Measurements from ENCODE around the gene SPNS2.

SPNS2 gene

DNA sequence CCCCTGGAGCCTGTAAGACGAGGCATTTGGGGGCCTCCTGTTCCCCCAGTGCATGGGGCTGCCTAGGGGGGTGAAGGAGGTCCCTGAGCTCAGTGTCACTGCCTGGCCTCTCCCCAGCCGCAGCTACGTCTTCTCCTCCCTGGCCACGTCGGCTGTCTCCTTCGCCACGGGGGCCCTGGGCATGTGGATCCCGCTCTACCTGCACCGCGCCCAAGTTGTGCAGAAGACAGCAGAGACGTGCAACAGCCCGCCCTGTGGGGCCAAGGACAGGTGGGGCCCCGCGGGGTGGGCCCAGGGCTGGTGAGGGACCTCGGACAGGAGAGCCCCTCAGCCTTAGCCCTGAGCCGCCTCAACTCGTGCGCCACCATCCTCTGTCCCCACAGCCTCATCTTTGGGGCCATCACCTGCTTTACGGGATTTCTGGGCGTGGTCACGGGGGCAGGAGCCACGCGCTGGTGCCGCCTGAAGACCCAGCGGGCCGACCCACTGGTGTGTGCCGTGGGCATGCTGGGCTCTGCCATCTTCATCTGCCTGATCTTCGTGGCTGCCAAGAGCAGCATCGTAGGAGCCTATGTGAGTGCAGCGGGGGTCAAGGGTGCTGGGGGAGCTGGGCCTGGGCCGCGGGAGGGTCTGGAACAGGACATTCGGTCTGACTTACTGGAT is 34.3 kb downstream of the SPNS2 start:
- DNase-seq = no peak
- Mint-ChIP-seq H3K4me1 (ENCODE audit: low read depth) (peaks cover 2% of the 10 kb centered on the region), H3K36me3 (ENCODE audit: low read depth) (peaks cover 13% of the 10 kb centered on the region), H3K9me3 (no peaks in the 10 kb centered on the region), H3K27ac (peak overlapping the region; percentile 30), H3K4me3 (no peak overlapping the region), H3K27me3 (peaks cover 4% of the 10 kb centered on the region)

DNA sequence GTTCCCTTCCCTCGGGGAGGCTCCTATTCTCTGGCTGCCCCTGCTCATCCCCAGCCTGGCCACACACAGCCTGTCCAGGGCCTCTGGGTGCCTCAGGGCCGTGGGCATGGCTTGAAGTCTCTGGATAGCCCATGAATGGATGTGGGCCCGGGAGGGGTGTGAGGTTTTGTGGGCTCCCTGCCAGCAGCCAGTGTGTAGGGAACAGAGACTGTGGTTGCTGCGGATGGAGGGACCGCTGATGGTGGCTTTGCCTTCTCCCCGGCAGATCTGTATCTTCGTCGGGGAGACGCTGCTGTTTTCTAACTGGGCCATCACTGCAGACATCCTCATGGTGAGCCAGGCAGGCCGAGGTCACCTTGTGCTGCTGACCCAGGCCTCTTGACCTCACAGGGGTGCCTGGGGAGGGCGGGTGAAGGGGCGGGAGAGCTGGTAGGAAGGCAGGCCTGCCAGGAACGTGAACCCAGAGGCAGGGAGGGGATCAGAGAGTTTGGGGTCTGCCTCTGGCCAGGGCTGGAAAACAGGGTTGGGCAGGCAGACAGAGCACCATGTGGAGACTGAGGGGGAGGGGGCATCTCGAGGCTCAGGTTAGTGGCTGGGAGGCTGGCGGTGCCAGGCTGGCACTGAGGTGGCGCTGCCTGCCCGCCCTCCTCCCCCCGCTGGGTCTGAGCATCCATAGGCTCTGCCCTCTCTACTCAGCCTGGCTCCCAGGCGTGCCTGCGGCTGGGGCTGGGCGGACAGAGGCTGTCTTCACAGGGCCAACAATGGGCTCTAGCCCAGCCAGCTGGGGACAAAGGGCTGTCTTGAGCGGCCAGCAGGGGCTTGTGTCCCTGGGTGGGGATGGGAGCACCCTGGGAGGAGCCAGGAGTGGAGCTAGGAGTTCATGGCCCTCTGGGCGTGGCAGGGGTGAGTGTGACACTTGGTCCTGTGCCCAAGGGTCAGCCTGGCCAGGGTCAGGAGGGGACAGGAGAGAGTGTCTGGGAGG is 35.1 kb downstream of the SPNS2 start:
- peak; percentile 47 for DNase-seq
- Mint-ChIP-seq H3K36me3 (ENCODE audit: low read depth) (peaks cover 21% of the 10 kb centered on the region), H3K4me1 (ENCODE audit: low read depth) (peaks cover 2% of the 10 kb centered on the region), H3K4me3 (no peak overlapping the region), H3K27me3 (peaks cover 4% of the 10 kb centered on the region), H3K27ac (peak overlapping the region; percentile 79), H3K9me3 (no peaks in the 10 kb centered on the region)

DNA sequence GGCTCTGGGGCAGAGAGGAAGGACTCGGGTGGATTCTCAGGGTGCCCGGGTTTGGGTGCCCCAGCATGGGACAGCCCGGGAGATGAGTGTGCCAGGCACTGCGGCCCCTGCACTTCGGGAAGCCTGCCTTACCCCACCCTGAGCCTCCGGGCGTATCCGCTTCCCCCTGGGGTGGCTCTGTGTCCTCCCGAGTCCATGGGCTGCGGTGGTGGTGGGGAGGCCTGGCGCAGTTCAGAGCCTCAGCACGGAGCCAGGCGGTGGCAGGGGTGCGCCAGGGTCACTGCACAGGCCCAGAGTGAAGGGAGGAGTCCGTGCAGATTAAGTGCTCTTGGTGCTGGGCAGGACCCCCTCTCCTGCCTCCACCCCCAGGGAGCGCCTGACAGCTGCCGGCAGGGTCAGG is 35.8 kb downstream of the SPNS2 start:
- H3K36me3 Mint-ChIP-seq (ENCODE audit: low read depth) = peaks cover 28% of the 10 kb centered on the region
- H3K27ac Mint-ChIP-seq = peak overlapping the region; percentile 79
- DNase-seq = no peak
- H3K4me3 Mint-ChIP-seq = no peak overlapping the region
- no peaks in the 10 kb centered on the region for H3K9me3 Mint-ChIP-seq
- H3K27me3 Mint-ChIP-seq = peaks cover 4% of the 10 kb centered on the region
- peaks cover 2% of the 10 kb centered on the region for H3K4me1 Mint-ChIP-seq (ENCODE audit: low read depth)

DNA sequence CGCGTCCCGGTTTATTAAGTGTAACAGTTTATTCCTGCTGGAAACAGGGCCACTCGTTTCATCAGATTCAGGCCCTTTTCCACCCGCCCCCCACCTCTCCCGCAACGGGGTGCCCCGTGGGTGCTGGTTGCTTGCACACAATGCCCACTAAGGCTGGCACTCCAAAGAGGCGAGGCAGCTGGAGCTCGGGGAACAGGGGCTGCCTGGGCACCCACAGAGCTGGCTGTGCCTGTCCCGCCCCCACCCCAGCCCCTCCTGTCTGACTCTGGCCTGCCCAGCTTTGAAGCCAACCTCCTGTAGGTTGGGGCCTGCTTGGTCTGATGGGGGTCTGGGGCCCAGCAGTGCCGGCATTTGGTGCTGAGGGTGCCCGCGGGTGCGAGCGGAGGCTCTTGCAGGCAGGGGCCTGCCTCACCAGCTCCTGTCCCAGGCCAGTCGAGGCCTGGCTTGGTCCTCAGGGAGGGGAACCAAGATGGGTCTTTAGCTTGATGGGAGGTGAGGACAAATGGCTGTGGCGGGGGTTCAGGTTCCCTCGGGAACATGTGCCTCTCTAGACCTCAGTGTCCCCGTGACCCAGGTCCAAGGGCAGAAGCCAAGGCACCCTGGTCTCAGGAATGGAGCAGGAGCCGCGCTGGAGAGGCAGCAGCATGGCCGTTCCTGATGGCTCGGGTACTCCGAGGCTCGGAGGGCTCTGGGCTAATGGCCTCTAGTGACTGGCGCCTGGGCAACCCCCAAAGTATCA is 36.4 kb downstream of the SPNS2 start:
- H3K4me1 Mint-ChIP-seq (ENCODE audit: low read depth) = peaks cover 2% of the 10 kb centered on the region
- no peak overlapping the region for H3K27ac Mint-ChIP-seq
- peak; percentile 44 for DNase-seq
- peaks cover 4% of the 10 kb centered on the region for H3K27me3 Mint-ChIP-seq
- H3K9me3 Mint-ChIP-seq = no peaks in the 10 kb centered on the region
- H3K36me3 Mint-ChIP-seq (ENCODE audit: low read depth) = peaks cover 34% of the 10 kb centered on the region
- H3K4me3 Mint-ChIP-seq = no peak overlapping the region

DNA sequence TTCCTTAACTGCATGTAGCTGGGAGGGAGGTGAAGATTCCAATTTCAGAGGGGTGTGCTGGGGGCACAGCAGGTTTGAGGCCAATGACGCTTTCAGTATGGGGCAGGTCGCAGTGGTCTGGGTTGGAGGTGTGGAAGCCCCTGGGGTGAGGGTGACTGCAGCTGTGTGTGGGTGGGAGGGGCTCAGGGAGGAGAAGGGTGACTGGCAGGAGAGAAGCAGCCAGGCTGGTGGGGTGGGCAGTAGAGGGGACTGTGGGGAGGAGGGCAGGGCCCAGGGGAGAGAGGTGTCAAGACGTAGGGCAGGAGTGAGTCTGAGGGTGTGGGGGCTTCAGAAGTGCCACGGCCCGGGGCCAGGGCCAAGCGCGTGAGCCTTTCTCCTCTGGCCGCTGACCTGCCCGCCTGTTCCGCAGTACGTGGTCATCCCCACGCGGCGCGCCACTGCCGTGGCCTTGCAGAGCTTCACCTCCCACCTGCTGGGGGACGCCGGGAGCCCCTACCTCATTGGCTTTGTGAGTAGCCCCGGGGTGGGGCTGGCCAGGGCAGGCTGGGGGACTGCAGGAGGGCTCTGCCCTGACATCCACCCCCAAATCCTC is 37.1 kb downstream of the SPNS2 start:
- Mint-ChIP-seq H3K27ac (no peak overlapping the region), H3K4me3 (no peak overlapping the region), H3K27me3 (peaks cover 4% of the 10 kb centered on the region), H3K9me3 (no peaks in the 10 kb centered on the region), H3K36me3 (ENCODE audit: low read depth) (peaks cover 41% of the 10 kb centered on the region), H3K4me1 (ENCODE audit: low read depth) (peaks cover 2% of the 10 kb centered on the region)
- peak; percentile 38 for DNase-seq

DNA sequence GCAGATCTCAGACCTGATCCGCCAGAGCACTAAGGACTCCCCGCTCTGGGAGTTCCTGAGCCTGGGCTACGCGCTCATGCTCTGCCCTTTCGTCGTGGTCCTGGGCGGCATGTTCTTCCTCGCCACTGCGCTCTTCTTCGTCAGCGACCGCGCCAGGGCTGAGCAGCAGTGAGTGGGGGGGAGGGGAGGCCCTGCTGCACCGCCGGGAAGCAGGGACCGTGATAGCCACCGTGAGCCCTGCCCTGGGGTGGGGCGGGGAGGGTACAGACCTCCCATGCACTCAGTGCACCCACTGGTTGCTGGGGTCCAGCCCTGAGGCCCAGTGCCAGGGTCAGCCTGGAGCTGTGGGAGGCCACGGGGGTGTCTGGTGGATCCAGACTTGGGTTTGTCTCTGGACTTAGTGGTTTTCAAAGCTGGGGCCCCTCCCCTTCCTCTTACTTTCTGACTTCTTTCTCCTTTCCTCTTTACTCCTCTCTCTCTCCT is 37.6 kb downstream of the SPNS2 start:
- H3K36me3 Mint-ChIP-seq (ENCODE audit: low read depth) = peaks cover 46% of the 10 kb centered on the region
- peaks cover 2% of the 10 kb centered on the region for H3K4me1 Mint-ChIP-seq (ENCODE audit: low read depth)
- H3K27me3 Mint-ChIP-seq = peaks cover 4% of the 10 kb centered on the region
- no peak overlapping the region for H3K27ac Mint-ChIP-seq
- no peaks in the 10 kb centered on the region for H3K9me3 Mint-ChIP-seq
- peak; percentile 47 for DNase-seq
- no peak overlapping the region for H3K4me3 Mint-ChIP-seq

DNA sequence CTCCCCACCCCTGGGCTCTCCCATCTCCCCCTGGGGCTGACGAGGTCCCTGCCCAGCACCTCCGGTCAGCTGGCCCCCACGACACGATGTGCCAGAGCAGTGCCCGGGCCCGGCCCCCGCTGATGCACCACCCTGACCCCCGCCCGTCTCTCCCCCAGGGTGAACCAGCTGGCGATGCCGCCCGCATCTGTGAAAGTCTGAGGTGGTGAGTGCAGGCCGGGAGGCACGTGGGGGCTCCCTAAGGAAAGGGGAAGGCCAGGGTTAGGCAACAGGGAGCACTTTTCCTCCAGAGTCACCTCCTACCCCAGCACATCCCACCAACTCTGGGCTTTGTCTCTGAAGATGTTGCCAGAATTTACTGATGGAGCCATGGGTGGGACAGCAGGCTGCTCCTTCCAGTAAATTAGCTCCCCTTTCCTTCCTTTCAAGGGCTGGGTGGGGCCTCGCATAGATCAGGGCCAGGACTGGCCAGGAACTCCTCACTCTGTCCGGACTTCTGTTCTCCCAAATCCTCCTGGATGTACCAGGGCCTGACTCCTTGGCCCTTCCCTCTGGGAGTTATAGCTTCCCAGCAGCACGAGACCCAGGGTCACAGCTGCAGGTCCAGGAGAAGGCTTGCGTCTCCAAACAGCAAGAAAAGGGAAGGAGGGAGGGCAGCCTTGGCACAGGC is 38.2 kb downstream of the SPNS2 start:
- peak overlapping the region; percentile 40 for H3K27ac Mint-ChIP-seq
- DNase-seq = no peak
- no peaks in the 10 kb centered on the region for H3K9me3 Mint-ChIP-seq
- peaks cover 2% of the 10 kb centered on the region for H3K4me1 Mint-ChIP-seq (ENCODE audit: low read depth)
- H3K4me3 Mint-ChIP-seq = no peak overlapping the region
- H3K27me3 Mint-ChIP-seq = peaks cover 4% of the 10 kb centered on the region
- peaks cover 52% of the 10 kb centered on the region for H3K36me3 Mint-ChIP-seq (ENCODE audit: low read depth)

DNA sequence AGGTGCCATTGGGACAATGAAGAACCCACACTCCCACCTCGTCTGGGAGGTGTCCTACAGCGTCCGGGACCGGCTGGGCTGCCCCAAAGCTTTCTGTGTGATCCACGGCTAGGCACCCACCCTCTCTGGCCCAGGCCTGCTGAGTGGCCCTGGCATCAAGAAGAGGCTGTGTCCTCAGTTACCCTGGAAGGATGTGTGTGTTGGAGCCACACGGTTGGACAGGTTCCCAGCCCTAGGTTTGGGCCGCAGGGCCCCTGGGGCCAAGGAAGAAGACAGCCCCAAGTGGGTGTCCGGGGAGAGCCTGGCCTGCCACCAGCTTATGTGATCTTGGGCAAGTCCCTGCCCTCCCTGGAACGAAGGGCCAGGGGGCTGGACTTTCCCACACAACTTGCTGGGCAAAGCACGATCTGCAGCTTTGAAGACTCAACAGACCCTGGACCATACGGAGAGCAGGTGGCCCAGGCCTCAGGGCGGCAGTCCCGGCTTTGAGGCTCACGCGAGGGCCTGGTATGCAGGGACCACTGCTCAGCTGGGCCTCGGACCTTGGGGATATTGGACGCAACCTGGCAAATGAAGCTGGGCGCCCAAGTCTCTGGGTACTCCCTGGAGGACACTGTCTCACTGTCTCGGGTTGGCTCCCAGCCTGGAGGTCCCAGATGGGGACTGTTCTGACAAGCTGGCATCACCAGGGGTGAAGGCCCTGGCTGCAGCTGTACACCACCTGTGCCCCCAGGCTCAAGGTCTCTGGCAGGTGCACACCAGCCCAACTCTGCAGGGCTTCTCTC is 39.0 kb downstream of the SPNS2 start:
- DNase-seq = no peak
- Mint-ChIP-seq H3K9me3 (no peaks in the 10 kb centered on the region), H3K36me3 (ENCODE audit: low read depth) (peaks cover 60% of the 10 kb centered on the region), H3K4me3 (no peak overlapping the region), H3K27me3 (no peaks in the 10 kb centered on the region), H3K4me1 (ENCODE audit: low read depth) (peaks cover 2% of the 10 kb centered on the region), H3K27ac (no peak overlapping the region)

DNA sequence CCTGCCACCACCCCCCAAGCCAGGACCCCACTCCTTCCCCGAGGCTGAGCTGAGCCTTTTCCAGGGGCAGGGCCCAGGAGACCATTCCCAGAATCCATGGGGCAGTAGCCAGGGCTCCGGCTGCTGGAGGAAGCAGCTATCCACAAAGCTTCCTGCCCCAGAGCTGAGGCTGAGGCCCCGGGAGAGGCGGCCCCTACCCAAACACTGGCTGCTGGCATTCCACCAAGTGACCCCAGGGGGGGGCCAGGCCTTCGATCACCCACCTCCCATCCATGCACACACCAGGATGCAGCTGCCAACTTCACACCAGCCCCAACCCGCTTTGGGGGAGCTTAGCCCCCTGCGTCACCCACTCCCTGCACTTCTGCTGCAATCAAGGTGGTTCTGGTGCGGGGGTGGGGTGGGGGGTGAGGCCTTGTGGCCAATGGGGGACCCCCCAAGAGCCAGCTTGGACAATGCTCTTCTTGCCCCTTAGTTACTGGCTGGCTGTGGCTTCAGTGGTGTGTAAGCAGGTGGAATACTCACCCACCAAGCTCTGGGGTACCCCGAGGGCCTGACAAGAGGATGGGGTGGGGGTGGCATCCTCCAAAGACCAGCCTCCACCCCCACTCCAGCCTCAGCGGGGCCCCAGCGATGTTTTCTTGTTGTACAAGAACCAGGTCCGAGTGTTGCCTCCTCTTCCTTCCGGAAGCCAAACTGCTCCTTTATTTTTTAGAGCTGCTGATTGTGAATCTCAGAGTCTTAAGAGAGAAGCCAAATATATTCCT is 39.7 kb downstream of the SPNS2 start:
- no peak for DNase-seq
- H3K36me3 Mint-ChIP-seq (ENCODE audit: low read depth) = peaks cover 67% of the 10 kb centered on the region
- H3K27ac Mint-ChIP-seq = no peak overlapping the region
- H3K9me3 Mint-ChIP-seq = no peaks in the 10 kb centered on the region
- H3K27me3 Mint-ChIP-seq = no peaks in the 10 kb centered on the region
- H3K4me3 Mint-ChIP-seq = no peak overlapping the region
- peaks cover 2% of the 10 kb centered on the region for H3K4me1 Mint-ChIP-seq (ENCODE audit: low read depth)

DNA sequence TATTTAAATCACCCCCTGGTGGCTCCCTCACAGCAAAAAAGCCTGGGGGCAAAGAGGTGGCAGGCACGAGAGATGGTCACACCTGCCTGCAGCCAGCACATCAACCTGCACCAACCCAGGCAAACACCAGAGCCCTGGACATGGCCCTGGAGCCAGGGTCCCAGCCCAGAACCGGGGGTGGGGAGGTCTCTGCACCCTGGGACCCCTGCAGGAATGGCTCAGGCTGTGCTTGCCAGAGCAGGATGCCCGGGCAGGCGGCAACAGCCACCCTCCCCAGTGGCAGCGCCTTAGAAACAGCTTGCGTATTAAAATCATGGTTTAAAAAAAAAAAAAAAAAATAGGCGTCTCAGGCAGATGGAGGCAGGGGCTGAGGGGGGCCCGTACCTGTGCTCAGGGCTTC is 40.3 kb downstream of the SPNS2 start:
- peaks cover 73% of the 10 kb centered on the region for H3K36me3 Mint-ChIP-seq (ENCODE audit: low read depth)
- H3K4me3 Mint-ChIP-seq = no peak overlapping the region
- DNase-seq = no peak
- H3K4me1 Mint-ChIP-seq (ENCODE audit: low read depth) = peaks cover 2% of the 10 kb centered on the region
- no peaks in the 10 kb centered on the region for H3K27me3 Mint-ChIP-seq
- H3K27ac Mint-ChIP-seq = no peak overlapping the region
- H3K9me3 Mint-ChIP-seq = no peaks in the 10 kb centered on the region

DNA sequence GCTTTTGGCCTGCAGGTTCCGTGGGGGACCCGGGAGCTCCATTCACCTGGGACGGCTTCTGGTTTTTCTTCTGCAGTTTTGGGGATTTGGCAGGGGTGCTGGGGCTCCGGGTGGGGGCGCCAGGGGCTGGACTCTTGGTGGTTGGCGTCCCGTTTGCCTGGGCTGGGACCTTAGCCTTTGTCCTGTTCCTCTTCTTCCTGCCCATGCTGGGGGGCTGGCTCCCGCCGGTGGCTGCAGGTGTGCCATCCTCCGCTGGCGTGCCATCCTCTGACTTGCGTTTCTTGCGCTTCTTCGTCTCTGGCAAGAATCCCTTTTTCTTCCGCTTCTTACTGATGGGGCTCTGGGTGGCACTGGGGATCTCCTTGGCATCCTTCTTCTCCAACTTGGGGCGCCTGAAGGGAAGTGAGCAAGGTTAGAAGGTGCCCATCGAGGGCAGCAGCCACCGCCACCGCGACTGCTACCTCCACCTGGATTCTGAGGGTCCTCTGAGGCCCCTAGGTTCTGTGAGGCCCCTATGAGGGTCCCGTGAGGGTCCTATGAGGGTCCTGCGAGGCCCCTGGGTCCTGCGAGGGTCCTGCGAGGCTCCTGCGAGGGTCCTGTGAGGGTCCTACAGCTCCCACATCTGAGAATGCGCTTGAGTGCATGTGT is 41.0 kb downstream of the SPNS2 start:
- no peaks in the 10 kb centered on the region for H3K9me3 Mint-ChIP-seq
- H3K4me3 Mint-ChIP-seq = no peak overlapping the region
- no peaks in the 10 kb centered on the region for H3K27me3 Mint-ChIP-seq
- no peak for DNase-seq
- H3K27ac Mint-ChIP-seq = no peak overlapping the region
- peaks cover 78% of the 10 kb centered on the region for H3K36me3 Mint-ChIP-seq (ENCODE audit: low read depth)
- H3K4me1 Mint-ChIP-seq (ENCODE audit: low read depth) = no peaks in the 10 kb centered on the region

DNA sequence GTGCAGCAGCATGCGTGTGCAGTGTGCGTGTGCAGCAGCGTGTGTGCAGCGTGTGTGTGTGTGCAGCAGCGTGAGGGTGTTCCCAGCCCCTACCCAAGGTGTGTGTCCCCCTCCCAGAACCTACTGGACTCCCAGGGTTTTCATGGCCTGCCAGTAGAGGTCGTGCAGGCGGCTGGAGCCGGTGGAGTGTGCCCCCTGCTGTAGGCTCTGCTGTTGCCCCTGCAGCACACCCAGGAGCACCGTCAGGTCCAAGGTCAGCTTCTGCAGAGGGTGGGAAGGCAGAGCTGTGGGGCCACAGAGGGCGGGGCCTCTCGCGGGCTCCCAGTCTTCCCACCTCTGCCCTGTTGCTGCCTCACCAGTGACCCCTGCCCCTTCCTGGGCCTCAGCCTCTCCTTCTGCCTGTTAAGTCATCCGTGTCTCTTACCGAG is 41.6 kb downstream of the SPNS2 start:
- Mint-ChIP-seq H3K27ac (no peak overlapping the region), H3K9me3 (no peaks in the 10 kb centered on the region), H3K27me3 (no peaks in the 10 kb centered on the region), H3K36me3 (ENCODE audit: low read depth) (peaks cover 82% of the 10 kb centered on the region), H3K4me3 (no peak overlapping the region), H3K4me1 (ENCODE audit: low read depth) (no peaks in the 10 kb centered on the region)
- DNase-seq = no peak

All from activated T-cell treated with anti-CD3 and anti-CD28 coated beads, Interleukin-2, amount 50 U/mL, for 24 hours (primary cell).